ENCODE measurements around the gene NUDT16. TPM values are rescaled to one million over a fixed set of nuclear protein-coding genes. Genes with fewer than 3 reads are reported as not detected.

The NUDT16 gene
- total and polyA plus RNA-seq, 9 of the 15 experiments (the other 6 are each of a cell fraction or from before 2014, with no cell fraction given), result 1.5 to 11.4 (median 7.6) TPM

DNA sequence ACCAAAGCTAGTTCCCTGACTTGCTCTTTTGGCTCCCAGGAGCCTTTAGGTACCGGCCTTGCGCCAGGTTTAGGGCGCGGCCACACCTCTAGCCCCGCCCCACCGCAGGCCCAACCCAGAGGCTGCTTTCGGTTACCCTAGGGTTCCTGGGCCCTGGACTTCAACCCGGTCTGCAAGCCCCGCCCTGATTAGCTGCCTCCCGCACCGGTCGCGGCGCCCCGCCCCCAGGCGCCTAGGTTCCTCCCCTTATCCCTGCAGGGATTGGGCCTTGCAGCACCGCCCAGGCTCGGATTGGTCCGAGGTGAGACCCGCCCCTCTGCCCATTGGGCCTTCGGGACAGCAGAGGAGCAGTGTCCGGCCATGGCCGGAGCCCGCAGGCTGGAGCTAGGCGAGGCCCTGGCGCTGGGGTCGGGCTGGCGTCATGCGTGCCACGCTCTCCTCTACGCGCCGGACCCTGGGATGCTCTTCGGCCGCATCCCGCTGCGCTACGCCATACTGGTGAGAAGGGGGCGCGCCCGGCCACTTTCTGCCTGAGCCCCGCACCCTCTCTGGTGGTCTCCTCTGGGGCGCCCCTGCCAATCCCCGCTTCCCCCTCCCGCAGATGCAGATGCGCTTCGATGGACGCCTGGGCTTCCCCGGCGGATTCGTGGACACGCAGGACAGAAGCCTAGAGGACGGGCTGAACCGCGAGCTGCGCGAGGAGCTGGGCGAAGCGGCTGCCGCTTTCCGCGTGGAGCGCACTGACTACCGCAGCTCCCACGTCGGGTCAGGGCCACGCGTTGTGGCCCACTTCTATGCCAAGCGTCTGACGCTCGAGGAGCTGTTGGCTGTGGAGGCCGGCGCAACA is at the start of gene NUDT16 (continued):
- no peak for TF ChIP-seq ZNF778 (CRISPR knock-in tag; IDR thresholded peaks at IDR 0.05)
- TF ChIP-seq POLR2B (IDR thresholded peaks at IDR 0.05; ENCODE audit: low read depth, partially characterized antibody), result no peak
- 0 out of 4 replicates have a peak, but pooled peaks of 1 of the 2 experiments have one; percentile 55 for TF ChIP-seq TEAD1 (CRISPR knock-in tag; IDR thresholded peaks at IDR 0.05)
- TF ChIP-seq, protein P1, sequence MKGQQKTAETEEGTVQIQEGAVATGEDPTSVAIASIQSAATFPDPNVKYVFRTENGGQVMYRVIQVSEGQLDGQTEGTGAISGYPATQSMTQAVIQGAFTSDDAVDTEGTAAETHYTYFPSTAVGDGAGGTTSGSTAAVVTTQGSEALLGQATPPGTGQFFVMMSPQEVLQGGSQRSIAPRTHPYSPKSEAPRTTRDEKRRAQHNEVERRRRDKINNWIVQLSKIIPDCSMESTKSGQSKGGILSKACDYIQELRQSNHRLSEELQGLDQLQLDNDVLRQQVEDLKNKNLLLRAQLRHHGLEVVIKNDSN (CRISPR knock-in tag; IDR thresholded peaks at IDR 0.05), result no peak
- no peak; the same call in 1 of the 2 replicates for TF ChIP-seq ZBTB40 (IDR thresholded peaks at IDR 0.05)
- TF ChIP-seq ZBTB40 (CRISPR knock-in tag; IDR thresholded peaks at IDR 0.05), result no peak
- TF ChIP-seq CEBPB (tag; IDR thresholded peaks at IDR 0.05), result no peak
- TF ChIP-seq RBM22 (IDR thresholded peaks at IDR 0.05; ENCODE audit: low read depth, low read length, poor library complexity, severe bottlenecking), result no peak
- 0 out of 2 replicates have a peak, but pooled peaks have one; percentile 11 for TF ChIP-seq CTBP1 (IDR thresholded peaks at IDR 0.05; ENCODE audit: borderline replicate concordance)
- no peak for TF ChIP-seq WHSC1 (IDR thresholded peaks at IDR 0.05; ENCODE audit: low read length)
- no peak for TF ChIP-seq PHF21A (IDR thresholded peaks at IDR 0.05; ENCODE audit: borderline replicate concordance, low read depth)
- no peak for TF ChIP-seq ELF4 (CRISPR knock-in tag; IDR thresholded peaks at IDR 0.05)
- TF ChIP-seq HNRNPUL1 (IDR thresholded peaks at IDR 0.05; ENCODE audit: low read length), result no peak
- TF ChIP-seq ATF4 (CRISPR knock-in tag; IDR thresholded peaks at IDR 0.05), result no peak
- TF ChIP-seq, protein P2, sequence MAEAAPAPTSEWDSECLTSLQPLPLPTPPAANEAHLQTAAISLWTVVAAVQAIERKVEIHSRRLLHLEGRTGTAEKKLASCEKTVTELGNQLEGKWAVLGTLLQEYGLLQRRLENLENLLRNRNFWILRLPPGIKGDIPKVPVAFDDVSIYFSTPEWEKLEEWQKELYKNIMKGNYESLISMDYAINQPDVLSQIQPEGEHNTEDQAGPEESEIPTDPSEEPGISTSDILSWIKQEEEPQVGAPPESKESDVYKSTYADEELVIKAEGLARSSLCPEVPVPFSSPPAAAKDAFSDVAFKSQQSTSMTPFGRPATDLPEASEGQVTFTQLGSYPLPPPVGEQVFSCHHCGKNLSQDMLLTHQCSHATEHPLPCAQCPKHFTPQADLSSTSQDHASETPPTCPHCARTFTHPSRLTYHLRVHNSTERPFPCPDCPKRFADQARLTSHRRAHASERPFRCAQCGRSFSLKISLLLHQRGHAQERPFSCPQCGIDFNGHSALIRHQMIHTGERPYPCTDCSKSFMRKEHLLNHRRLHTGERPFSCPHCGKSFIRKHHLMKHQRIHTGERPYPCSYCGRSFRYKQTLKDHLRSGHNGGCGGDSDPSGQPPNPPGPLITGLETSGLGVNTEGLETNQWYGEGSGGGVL (CRISPR knock-in tag; IDR thresholded peaks at IDR 0.05), result no peak

Data from K562 (cell line).